ENCODE data around the gene HTR7.

Gene HTR7

GRCh38 chr10:90804354-90804753 is 53.5 kb downstream of the HTR7 start:
- DNase-seq (ENCODE audit: low read depth in 2 of 2), result no peak

- DNase-seq (ENCODE audit: low read depth in 2 of 2), result no peak
These were observed 56.2 kb downstream of the HTR7 start for GRCh38 chr10:90801608-90802007.

- DNase-seq (ENCODE audit: low read depth in 2 of 2), result no peak
These were observed 57.5 kb downstream of the HTR7 start for GRCh38 chr10:90800232-90800796.

GRCh38 chr10:90799172-90799571 is 58.7 kb downstream of the HTR7 start:
- no peak for DNase-seq (ENCODE audit: low read depth in 2 of 2)

- no peak for DNase-seq (ENCODE audit: low read depth in 2 of 2)
These were observed 59.4 kb downstream of the HTR7 start for GRCh38 chr10:90798482-90798881.

GRCh38 chr10:90790422-90790821 is 67.4 kb downstream of the HTR7 start:
- DNase-seq (ENCODE audit: low read depth in 2 of 2), result no peak

GRCh38 chr10:90788968-90789367 is 68.9 kb downstream of the HTR7 start:
- no peak for DNase-seq (ENCODE audit: low read depth in 2 of 2)

GRCh38 chr10:90788199-90788491 is 69.7 kb downstream of the HTR7 start:
- DNase-seq (ENCODE audit: low read depth in 2 of 2), result no peak

GRCh38 chr10:90787393-90788198 is 70.2 kb downstream of the HTR7 start:
- DNase-seq (ENCODE audit: low read depth in 2 of 2), result no peak

GRCh38 chr10:90785782-90786181 is 72.1 kb downstream of the HTR7 start:
- no peak for DNase-seq (ENCODE audit: low read depth in 2 of 2)

- no peak for DNase-seq (ENCODE audit: low read depth in 2 of 2)
These were observed 73.1 kb downstream of the HTR7 start for GRCh38 chr10:90784771-90785170.

- DNase-seq (ENCODE audit: low read depth in 2 of 2), result no peak
These were observed 77.4 kb downstream of the HTR7 start for GRCh38 chr10:90780488-90780887.

GRCh38 chr10:90779548-90779947 is 78.3 kb downstream of the HTR7 start:
- no peak for DNase-seq (ENCODE audit: low read depth in 2 of 2)

GRCh38 chr10:90777621-90778020 is 80.2 kb downstream of the HTR7 start:
- no peak for DNase-seq (ENCODE audit: low read depth in 2 of 2)

GRCh38 chr10:90775351-90776028 is 82.3 kb downstream of the HTR7 start:
- no peak for DNase-seq (ENCODE audit: low read depth in 2 of 2)

- no peak for DNase-seq (ENCODE audit: low read depth in 2 of 2)
These were observed 87.6 kb downstream of the HTR7 start for GRCh38 chr10:90769946-90770841.

- no peak for DNase-seq (ENCODE audit: low read depth in 2 of 2)
These were observed 106.5 kb downstream of the HTR7 start for GRCh38 chr10:90751107-90751997.

GRCh38 chr10:90746829-90747228 is 111.0 kb downstream of the HTR7 start:
- no peak for DNase-seq (ENCODE audit: low read depth in 2 of 2)

GRCh38 chr10:90745565-90745964 is 112.3 kb downstream of the HTR7 start:
- DNase-seq (ENCODE audit: low read depth in 2 of 2), result no peak

GRCh38 chr10:90743291-90743690 is 114.5 kb downstream of the HTR7 start:
- no peak for DNase-seq (ENCODE audit: low read depth in 2 of 2)

GRCh38 chr10:90741926-90742565 is 115.8 kb downstream of the HTR7 start:
- DNase-seq (ENCODE audit: low read depth in 2 of 2), result no peak

Data from stimulated activated CD8-positive, alpha-beta memory T cell treated with anti-CD3 and anti-CD28 coated beads, Interleukin-15, amount 100 ng/mL, for 4 hours (primary cell).